Thyroid gland (tissue), 4 donors: ENCODE results near the gene FBXO41.

Source experiments
- CTCF ChIP-seq, 6 experiments: fragments of 200-600 bp in 3 of 6; fragments of 450-650 bp in 3 of 6; sonication (generic) in 3 of 6; IDR thresholded peaks; one replicate each; pipeline ENCODE4 v1.5.1; 2016 to 2019; ENCODE audit warnings: antibody characterized with exemption in 6 of 6, mild to moderate bottlenecking in 2 of 6, inconsistent platforms in 1 of 6, moderate library complexity in 1 of 6
- POLR2A ChIP-seq, 2 donors: fragments of 450-650 bp; IDR thresholded peaks; one replicate each; pipeline ENCODE4 v1.6.1; 2017; ENCODE audit warnings: antibody characterized with exemption in 2 of 2, mild to moderate bottlenecking in 2 of 2, moderate library complexity in 1 of 2

GRCh38 chr2:73285159-73285739 lies 971 bp upstream of the FBXO41 start:
- TF ChIP-seq CTCF (IDR thresholded peaks at IDR 0.05) = no peak
- TF ChIP-seq POLR2A (IDR thresholded peaks at IDR 0.05) = no peak
